ENCODE measurements around the gene PHACTR2. TPM values are rescaled to one million over a fixed set of nuclear protein-coding genes. Genes with fewer than 3 reads are reported as not detected.

PHACTR2 gene
- total and polyA plus RNA-seq, 2 of the 13 experiments (the other 11 are each of a cell fraction or from before 2014, with no cell fraction given): 11.3 to 28.2 TPM

DNA sequence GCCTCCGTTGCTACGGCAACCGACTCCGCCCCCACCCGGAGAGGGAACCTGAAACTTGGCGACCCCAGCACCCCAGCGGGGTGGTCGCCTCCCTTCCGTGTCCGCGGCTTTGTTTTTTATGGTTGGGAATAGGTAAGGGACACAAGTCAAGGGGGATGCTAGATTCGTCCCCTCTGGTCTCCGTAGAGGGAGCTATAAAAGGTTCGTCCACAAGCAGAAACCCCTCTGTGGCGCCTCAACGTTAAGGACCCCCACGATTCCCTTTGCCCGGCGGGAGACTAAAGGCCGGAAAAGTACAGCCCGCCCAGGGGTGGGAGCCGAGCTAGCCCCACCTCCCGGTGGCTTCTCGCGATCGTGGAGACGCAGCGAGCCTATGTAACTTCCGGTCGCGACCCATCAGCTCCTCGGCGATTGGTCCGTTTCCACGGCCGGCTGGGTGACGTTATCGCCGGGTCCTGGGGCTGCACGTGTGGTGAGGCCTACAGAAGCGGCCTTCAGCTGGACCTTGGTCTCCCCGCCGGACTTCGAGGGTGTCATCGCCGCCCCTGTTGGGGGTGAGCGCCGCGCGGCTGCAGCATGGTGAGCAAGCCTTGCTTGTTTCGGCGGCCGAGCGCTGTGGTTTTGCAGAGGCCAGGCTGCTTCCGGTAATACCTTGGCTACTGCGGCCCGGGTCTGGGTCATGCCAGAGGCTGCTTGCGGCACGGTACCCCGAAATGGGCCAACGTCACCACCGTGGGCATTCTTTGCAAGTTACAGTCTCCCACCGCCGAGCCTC, 165.3 kb downstream of the PHACTR2 start, which contains the start of gene LTV1 (continued):
- TF ChIP-seq XBP1 (CRISPR knock-in tag; IDR thresholded peaks at IDR 0.05): peak; percentile 95
- TF ChIP-seq, protein P1, sequence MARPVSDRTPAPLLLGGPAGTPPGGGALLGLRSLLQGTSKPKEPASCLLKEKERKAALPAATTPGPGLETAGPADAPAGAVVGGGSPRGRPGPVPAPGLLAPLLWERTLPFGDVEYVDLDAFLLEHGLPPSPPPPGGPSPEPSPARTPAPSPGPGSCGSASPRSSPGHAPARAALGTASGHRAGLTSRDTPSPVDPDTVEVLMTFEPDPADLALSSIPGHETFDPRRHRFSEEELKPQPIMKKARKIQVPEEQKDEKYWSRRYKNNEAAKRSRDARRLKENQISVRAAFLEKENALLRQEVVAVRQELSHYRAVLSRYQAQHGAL (CRISPR knock-in tag; IDR thresholded peaks at IDR 0.05; ENCODE audit: not compliant biosample characterization): peak; percentile 76
- TF ChIP-seq, protein P2, sequence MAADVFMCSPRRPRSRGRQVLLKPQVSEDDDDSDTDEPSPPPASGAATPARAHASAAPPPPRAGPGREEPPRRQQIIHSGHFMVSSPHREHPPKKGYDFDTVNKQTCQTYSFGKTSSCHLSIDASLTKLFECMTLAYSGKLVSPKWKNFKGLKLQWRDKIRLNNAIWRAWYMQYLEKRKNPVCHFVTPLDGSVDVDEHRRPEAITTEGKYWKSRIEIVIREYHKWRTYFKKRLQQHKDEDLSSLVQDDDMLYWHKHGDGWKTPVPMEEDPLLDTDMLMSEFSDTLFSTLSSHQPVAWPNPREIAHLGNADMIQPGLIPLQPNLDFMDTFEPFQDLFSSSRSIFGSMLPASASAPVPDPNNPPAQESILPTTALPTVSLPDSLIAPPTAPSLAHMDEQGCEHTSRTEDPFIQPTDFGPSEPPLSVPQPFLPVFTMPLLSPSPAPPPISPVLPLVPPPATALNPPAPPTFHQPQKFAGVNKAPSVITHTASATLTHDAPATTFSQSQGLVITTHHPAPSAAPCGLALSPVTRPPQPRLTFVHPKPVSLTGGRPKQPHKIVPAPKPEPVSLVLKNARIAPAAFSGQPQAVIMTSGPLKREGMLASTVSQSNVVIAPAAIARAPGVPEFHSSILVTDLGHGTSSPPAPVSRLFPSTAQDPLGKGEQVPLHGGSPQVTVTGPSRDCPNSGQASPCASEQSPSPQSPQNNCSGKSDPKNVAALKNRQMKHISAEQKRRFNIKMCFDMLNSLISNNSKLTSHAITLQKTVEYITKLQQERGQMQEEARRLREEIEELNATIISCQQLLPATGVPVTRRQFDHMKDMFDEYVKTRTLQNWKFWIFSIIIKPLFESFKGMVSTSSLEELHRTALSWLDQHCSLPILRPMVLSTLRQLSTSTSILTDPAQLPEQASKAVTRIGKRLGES (CRISPR knock-in tag; IDR thresholded peaks at IDR 0.05; ENCODE audit: borderline replicate concordance): peak; percentile 94
- no peak for TF ChIP-seq KDM6A (CRISPR knock-in tag; IDR thresholded peaks at IDR 0.05; ENCODE audit: low read depth)
- TF ChIP-seq SNAI1 (CRISPR knock-in tag; IDR thresholded peaks at IDR 0.05; ENCODE audit: borderline replicate concordance): peak; percentile 95; the same call in 1 of the 2 replicates
- TF ChIP-seq SAFB2 (CRISPR knock-in tag; IDR thresholded peaks at IDR 0.05; ENCODE audit: borderline replicate concordance, low read depth): peak; percentile 97
- peak; percentile 99 for TF ChIP-seq ZNF274 (CRISPR knock-in tag; IDR thresholded peaks at IDR 0.05)
- no peak for TF ChIP-seq TRIM24 (CRISPR knock-in tag; IDR thresholded peaks at IDR 0.05)
- no peak for TF ChIP-seq FOXA1 (IDR thresholded peaks at IDR 0.05)
- TF ChIP-seq FOXA1 (CRISPR knock-in tag; IDR thresholded peaks at IDR 0.05): peak; percentile 57
- peak; percentile 99 for TF ChIP-seq MIER3 (CRISPR knock-in tag; IDR thresholded peaks at IDR 0.05; ENCODE audit: borderline replicate concordance)
- TF ChIP-seq RFX5 (IDR thresholded peaks at IDR 0.05; ENCODE audit: low read depth, low read length): peak; percentile 30; the same call in 1 of the 2 replicates
- TF ChIP-seq ZC3H4 (CRISPR knock-in tag; IDR thresholded peaks at IDR 0.05; ENCODE audit: borderline replicate concordance): peak; percentile 47
- TF ChIP-seq MBD4 (IDR thresholded peaks at IDR 0.05; ENCODE audit: borderline replicate concordance, low read length): no peak
- TF ChIP-seq ATRX (CRISPR knock-in tag; IDR thresholded peaks at IDR 0.05; ENCODE audit: borderline replicate concordance): 0 out of 2 replicates have a peak, but pooled peaks have one; percentile 94
- TF ChIP-seq PAF1 (CRISPR knock-in tag; IDR thresholded peaks at IDR 0.05): no peak
- TF ChIP-seq ZNF20 (CRISPR knock-in tag; IDR thresholded peaks at IDR 0.05): 0 out of 2 replicates have a peak, but pooled peaks have one; percentile 57
- no peak for TF ChIP-seq TCF7L2 (IDR thresholded peaks at IDR 0.05; ENCODE audit: low read depth, low read length)
- TF ChIP-seq KLF9 (CRISPR knock-in tag; IDR thresholded peaks at IDR 0.05; ENCODE audit: low read depth): peak; percentile 92
- peak; percentile 86 for TF ChIP-seq ZNF430 (CRISPR knock-in tag; IDR thresholded peaks at IDR 0.05)
- 0 out of 2 replicates have a peak, but pooled peaks have one; percentile 94 for TF ChIP-seq PAX8 (CRISPR knock-in tag; IDR thresholded peaks at IDR 0.05; ENCODE audit: borderline replicate concordance)
- TF ChIP-seq MEIS2 (CRISPR knock-in tag; IDR thresholded peaks at IDR 0.05): peak; percentile 97
- peak; percentile 95; the same call in 1 of the 2 replicates for TF ChIP-seq HOXD1 (CRISPR knock-in tag; IDR thresholded peaks at IDR 0.05)
- peak; percentile 97 for TF ChIP-seq DNMT3B (CRISPR knock-in tag; conservative IDR thresholded peaks at IDR 0.05)
- peak; percentile 91 for TF ChIP-seq ZBTB21 (CRISPR knock-in tag; IDR thresholded peaks at IDR 0.05)
- TF ChIP-seq ZNF841 (CRISPR knock-in tag; IDR thresholded peaks at IDR 0.05; ENCODE audit: borderline replicate concordance): 0 out of 2 replicates have a peak, but pooled peaks have one; percentile 81
- TF ChIP-seq POLR2AphosphoS5 (IDR thresholded peaks at IDR 0.05; ENCODE audit: low read depth, low read length): peak; percentile 98
- peak; percentile 76 to 99; a peak in 3 of 4 replicates for TF ChIP-seq KLF16 (CRISPR knock-in tag; IDR thresholded peaks at IDR 0.05)
- TF ChIP-seq ZNF709 (CRISPR knock-in tag; IDR thresholded peaks at IDR 0.05): peak; percentile 97

Data from HepG2 (cell line).